NCI-H2227 (cell line): ENCODE data around the gene CYP27C1.
"Not testable (repeated sequence)": the region's sequence is repeated elsewhere in the genome, so short reads cannot be mapped to it uniquely, and the experiment has no call there.

Experiments used
- DNase-seq: peaks from one replicate; lab custom pipeline; 2025; ENCODE audit not compliant: unreplicated experiment; lab: John Stamatoyannopoulos, UW

The CYP27C1 gene

DNA sequence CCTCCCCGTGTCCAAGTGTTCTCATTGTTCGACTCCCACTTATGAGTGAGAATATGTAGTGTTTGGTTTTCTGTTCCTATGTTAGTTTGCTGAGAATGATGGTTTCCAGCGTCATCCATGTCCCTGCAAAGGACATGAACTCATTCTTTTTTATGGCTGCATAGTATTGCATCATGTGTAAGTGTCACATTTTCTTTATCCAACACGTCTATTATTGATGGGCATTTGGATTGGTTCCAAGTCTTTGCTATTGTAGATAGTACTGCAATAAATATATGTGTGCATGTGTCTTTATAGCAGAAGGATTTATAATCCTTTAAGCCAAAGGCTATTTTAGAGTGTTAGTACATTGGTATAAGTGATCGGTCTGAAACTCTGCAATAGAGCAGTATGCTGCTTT is 4.0 kb upstream of the CYP27C1 start:
- not testable (repeated sequence) for DNase-seq

DNA sequence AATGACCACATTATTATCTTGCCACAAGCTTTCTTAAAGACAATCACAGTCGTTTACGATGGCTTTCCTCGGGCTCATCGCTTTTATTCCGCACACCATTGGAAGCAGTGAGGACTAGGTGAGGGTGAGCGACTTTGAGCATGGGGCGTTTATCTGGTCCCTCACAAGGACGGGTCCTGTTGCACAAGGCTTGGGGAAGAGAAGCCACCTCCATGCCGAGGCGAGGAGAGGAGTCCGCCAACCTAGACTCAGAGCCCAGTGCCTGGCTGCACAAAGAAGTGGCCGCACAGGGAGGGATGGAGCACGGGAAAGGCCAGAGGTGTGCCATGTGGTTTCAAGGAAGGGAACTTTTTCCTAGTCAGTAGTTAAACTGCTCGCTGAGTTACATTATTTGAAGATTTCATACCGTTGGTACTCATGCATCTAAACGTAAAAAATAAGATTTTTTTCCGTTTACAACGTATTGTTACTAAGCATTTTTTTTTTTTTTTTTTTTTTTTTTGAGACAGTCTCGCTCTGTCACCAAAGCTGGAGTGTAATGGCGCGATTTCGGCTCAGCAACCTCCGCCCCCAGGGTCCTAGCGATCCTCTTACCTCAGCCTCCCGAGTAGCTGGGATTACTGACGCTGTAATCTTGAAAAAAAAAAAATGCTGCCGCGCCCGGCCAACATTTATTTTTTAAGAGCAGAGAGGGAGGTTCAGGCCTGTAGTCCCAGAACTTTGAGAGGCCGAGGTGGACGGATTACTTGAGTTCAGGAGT is 849 bp upstream of the CYP27C1 start:
- DNase-seq, result peak; percentile 35

DNA sequence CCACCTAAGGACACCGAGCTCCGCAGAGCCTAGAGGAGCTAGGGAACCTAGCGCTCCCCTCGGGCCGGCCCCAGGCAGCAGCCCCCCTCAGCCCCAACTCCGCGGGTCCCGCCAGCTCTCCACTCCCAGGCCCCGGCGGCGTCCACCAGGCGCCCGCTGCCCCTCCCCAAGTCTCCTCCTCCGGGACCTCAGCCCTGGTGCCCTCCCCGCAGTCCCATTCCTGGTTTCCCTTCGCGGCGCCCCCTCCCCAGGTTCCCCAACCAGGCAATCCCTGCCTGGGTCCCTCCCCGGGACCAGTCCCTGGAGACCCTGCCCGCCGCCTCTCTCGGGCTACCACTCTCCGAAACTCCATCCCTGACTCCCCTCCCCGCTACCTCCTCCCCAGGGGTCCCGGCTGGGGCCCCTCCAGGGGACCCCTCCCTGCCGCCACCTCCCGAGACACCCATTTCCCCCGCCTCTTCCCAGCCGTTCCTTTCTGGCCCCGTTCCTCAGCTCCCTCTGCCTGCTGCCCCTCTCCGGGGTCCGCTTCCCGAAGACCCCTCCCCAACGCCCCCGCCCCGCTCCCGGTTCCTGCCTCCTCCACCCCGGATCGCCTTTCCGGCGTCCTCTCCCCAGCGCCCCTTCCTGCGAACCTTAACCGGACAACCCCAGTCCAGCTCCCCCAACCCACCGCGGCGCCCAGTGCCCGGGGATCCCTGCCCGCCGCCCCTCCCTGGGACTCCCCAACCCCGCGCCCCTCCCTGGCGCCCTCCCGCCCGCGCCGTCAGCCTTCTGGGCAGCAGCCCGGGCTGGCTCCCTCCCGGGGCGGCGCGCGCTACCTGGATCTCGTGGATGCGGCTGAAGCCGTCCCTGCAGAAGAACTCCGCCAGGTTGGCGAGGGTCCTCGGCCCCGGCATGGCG is 678 bp downstream of the CYP27C1 start:
- no peak for DNase-seq

DNA sequence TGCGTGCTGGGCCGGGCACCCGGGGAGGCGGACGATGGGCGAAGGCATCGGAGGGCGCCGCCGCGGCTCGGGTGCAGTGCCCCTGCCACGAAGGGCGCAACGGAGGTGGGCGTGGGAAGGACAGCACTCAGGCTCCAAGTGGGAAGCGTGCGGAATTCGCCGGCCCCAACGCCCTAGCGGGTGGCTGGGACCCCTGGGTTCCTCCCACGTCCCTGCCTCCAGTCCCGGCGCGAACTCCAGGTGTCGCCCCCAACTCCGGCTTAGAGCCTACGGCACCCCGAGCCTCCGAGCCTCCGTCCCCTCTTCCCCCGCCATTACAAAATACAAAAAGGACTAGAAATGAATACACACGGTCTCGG is 1.3 kb downstream of the CYP27C1 start:
- DNase-seq, result peak; percentile 26

DNA sequence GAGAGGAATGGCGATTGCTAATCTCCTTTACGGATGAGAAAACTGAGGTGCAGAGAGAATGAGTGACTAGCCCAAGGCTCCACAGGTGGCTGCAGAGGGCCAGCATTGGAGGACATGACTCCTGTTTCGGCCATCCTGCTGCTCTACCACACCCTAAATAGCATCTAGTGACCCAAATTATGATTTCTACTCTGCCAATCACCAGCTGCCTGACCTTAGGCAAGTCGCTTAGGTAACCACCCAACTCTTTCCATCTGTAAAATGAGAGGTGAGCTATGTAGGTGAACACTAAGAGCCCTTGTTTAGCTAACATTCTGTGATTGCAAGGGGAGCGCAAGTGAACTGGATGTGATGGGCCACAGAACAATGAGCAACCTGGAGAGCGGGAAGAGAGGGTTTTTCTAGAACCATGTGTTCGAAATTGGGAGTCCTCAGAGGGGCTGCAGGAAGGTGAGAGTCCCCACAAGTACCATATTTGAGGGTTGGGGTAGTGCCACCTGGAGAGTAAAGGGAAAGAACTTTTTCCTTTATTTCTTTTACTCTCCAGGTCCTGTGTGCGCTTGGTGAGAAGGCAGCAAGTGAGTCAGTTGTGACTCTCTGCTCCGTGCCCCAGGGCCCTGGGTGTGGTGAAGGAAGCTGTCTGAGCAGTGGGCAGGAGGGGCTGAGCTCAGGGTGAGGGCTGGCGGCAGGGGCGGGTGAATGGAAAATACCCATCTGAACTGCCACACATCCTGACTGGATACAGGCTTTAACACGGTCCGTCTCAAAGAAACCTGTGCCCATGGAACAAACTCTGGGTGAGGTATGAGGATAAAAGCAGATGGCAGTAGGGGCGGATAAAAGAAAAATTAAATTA is 2.4 kb downstream of the CYP27C1 start:
- DNase-seq, result no peak

DNA sequence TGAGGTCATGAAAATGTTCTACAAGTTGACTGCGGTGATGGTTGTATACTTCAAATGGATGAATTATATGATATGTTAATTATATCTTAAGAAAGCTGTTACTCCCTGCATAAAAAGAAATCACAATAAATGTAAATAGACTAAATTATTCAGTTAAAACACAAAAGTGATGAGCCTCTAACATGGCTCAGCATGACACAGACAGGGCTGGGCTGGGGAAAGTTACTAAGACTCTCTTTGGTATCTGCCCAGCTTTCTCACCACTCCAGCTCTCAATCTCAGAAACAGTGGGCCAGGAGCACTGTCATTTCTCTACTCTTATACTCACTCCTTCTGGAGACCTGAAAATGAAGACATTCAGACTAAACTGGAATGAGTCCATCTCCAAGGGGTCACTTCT is 3.5 kb downstream of the CYP27C1 start:
- DNase-seq, result no peak

DNA sequence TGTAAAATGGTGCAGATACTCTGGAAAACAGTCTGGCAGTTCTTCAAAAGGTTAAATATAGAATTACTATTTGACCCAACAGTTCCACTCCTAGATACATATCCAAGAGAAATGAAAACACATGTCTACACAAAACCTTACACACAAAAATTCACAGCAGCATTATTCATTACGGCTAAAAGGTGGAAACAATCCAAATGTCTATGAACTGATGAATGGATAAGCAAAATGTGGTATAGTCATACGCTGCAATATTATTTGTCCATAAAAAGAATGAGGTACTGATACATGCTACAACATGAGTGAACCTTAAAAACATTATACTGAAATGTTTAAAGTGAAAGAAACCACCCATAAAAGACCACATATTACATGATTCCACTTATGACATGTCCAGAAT is 4.0 kb downstream of the CYP27C1 start:
- DNase-seq, result no peak

DNA sequence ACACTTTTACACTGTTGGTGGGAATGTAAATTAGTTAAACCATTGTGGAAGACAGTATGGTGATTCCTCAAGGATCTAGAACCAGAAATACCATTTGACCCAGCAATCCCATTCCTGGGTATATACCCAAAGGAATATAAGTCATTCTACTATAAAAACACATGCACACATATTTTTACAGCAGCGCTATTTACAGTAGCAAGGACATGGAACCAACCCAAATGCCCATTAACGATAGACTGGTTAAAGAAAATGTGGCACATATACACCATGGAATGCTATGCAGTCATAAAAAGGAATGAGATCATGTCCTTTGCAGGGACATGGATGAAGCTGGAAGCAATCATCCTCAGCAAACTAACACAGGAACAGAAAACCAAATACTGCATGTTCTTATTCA is 5.9 kb downstream of the CYP27C1 start:
- DNase-seq, result not testable (repeated sequence)

DNA sequence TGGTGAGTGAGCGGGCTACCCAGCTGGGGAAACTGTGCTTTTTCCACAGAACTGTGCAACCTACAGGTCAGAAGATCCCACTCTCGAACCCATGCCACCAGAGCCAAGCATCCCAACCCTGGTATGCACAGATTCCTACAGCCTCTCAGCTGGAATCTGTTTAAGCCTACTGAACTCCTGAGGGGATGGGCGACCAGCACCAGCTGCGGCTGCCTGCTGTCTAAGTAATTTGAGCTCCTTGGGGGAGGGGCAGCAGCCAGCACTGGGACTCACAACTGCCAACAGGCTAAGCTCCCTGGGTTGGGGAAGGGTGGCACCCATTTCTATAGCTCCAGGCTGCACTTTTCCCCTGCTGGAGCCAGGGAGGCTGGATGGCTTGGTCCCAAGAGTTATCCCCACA is 11.8 kb downstream of the CYP27C1 start:
- no peak for DNase-seq

DNA sequence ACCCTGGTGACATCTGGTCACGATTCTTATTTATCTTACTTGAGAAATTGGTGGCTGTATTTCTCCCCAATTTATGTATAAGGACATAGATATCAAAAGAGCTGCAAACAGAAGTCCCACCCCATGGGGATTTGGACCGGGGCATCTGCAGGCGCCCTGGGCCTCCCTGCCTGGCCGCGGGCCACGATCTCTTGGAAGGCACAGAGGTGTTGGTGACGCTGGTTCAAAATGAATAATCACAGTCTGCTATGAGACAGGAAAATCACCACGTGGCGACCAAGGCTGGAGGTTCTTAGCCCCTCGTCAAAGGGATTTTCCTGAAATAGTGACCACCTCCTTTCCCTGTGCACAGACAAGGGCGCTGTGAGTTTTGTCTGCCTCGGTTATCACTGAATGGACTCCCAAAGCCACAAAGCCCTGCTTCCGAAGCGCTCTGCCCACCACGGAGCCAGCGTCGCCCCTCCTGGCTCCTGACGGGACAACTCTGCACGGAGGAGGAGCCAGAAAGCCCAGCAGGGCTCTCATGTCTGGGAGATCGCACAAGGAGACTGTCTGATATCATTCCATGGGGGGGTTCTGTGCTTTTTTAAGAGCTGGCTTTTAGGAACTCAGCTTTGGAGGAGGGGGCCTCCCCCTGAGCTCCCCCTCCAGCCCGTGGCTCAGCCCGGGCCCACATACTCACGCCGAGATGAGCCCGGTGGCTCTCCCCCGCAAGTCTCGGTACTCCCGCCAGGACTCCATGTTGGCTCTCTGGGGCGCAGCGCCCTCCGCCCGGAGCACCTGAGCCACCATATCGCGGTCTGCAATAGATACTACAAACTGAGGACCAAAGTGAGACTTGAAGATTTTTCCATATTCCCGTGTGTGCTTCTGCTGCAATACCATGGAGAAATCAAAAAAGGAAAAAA is 14.6 kb downstream of the CYP27C1 start:
- DNase-seq, result peak; percentile 62

DNA sequence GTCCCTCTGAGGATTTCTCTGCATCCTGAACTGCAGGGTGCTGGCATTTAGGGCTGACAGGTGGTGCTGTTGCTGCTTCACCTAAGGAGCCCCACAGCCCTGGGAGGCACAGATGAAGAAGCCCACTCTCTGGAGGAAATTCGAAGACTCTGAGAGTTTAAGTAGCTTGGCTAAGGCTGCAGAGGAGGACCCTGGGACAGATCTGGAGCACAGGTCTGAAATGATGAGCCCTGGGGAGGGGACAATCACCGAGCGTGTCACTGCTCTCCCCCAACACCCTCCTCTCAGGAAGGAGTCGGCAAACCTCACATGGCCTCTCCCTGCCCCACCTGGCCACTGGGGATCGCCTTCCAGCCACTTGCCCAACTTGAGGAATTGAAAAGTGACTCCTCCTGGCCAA is 18.6 kb downstream of the CYP27C1 start:
- DNase-seq, result no peak

DNA sequence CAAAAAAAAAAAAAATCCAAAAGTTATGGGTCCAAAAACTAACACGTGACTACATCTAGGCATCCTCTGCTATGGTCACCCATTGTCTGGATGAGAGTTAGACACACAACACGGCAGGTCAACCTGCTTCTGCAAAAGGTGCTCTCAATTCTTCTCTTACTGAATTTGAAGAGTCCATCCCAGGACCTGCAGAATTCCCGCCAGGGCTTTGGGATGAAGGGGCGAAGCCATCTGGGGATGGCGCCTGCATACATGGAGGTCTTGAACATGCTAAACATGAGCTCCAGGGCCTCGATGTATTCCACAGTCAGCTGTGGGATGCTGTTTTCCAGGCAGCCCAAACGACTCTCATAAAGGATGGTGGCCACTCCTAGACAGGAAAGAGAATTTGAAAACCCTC is 19.1 kb downstream of the CYP27C1 start:
- DNase-seq, result no peak

DNA sequence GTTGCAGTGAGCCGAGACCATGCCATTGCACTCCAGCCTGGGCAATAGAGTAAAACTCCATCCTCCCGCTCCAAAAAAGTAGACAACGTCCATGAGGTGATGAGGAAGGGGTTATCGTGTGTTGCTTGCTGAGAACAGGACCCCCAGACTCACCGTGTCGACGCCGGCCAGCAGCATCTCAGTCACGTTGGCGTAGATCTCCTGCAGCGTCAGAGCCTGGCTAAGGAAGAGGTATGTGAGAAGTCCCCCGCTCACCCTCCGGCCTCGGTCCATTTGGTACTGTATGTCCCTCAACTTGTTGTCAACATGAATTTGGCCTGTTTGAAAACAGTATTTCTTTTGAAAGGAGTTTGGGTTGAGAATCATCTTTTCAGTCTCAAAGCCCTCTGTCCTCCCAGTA is 20.9 kb downstream of the CYP27C1 start:
- DNase-seq, result no peak

DNA sequence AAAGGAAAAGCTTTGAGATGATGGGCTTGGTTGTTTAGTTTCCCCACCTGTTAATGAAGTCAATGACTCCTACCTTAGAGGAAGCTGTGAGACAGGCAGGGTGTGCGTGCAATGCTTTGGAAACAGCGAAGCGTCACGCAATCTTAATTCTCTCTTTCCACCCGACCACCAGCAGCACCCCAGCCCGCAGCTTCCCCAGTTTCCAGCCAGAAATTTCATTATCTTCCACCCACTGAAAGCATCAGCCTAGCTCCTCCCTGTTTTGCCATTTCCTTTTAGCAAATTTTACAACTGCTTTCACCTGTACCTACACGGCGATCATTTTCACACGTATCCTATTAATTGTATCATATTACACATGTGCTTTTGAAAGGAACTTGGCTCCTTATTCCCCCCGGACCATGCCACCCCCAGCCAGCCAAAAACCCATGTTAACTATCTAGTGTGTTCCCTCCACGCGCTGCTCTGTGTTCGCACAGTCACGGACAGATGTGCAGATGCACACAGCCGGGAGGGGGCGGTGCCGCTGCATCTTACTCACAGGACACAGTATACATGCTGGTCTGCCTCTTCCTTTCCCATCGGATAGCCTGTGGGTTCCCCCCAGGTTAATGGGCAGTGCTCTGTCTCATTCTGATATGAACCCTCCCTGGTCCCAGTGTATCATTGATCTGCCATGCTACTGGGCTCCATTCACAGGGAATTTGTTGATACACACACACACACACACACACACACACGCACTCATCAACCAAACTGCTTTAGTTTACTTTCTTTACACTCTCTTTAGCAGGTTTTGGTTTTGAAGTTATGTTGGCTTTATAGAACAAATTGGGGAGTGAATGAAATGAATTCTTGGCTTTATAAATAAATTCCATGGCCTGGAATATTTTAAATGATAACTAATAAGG is 22.4 kb downstream of the CYP27C1 start:
- DNase-seq, result peak; percentile 84

DNA sequence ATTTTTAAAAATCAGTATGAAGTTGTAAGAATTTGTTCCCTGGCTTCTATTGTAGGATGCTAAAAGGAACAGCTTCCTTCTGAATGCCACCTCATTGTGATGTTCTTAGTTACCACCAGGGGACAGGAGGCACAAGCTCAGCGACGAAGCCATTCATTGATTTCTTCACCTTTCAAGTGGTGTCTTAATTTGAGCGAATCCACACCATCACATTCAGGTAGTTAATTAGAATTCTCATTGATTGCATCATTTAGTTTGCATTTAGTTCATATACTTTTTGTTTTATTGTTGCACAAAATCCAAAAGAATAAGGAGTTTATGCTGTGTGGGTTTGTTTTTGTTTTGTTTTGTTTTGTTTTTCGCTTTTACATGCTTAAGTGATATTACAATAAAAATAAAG is 23.1 kb downstream of the CYP27C1 start:
- DNase-seq, result peak; percentile 50

DNA sequence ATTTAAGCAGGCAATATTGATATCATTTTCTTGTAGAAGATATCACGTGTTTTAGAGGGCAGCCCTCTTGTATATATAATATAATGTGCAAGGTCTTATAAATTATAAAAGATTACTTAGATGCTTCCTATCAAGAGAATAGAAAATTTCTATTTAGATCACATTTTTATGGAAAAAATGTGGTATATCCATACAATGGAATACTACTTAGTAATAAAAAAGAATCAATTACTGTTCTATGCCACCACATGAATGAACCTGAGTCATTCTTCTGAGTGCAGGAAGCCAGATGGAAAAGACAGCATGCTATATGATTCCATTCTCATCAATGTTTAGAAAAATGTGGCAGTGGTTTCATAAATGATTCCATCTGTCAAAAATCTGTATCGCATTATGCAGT is 23.6 kb downstream of the CYP27C1 start:
- no peak for DNase-seq

DNA sequence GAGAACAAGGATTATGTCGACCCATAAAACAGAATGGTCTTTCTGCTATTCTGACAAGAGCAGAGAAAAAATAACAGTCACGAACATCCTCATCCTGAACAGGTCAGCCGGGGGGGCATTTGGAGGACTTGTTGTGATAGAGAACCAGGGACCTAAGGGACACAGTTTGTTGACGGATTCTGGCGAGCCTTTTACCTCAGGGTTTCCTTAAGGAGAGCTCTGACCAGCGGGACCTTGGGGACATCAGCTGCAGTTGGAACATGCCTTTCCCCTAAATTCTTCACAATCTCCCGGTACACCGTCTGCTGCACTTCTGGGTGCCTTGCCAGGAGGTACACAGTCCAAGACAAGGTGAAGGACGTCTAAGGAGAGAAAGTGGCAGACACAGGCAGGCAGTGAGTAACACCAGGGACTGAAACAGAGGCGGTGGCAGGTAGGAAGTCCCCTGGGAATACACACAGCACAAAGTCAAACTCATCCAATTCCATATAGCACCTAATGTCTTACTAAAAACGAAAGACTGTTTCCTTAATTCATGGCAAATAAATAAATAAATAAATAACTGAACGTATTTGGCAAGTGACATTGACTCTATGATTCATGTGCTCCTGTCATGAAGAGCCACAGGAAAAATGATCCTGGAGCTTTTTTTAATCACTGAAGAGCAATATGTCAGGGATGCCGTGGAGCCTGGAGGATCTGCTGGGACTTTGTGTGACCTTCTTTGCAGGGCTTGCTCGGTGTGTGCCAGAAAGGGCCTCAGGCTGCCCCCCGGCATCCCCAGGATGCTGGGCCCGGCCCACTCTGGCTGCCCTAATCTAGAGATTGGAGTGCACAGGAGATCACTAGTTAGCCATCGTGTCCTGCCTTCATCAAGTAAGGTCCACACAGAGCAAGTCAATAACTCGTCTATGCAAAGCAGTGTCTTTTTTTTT is 24.7 kb downstream of the CYP27C1 start:
- no peak for DNase-seq

DNA sequence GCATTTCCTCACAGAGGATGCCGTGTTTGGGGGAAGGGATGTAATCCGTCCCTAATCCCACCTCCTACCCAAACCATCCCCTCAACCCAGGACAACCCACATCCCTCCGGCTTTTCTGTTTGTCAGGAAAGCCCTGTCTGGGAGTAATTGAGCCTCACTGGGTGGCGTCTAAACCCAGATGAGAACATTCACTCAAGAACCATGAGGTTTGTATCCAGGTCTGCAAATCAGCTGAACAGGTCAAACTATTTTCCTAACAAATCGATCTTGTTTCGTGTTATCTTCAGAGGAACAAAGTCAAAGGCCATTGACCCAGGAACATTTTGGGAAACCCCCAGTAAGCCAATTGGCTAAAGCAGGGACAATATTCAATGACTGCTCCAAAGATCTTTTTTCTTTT is 25.7 kb downstream of the CYP27C1 start:
- no peak for DNase-seq

DNA sequence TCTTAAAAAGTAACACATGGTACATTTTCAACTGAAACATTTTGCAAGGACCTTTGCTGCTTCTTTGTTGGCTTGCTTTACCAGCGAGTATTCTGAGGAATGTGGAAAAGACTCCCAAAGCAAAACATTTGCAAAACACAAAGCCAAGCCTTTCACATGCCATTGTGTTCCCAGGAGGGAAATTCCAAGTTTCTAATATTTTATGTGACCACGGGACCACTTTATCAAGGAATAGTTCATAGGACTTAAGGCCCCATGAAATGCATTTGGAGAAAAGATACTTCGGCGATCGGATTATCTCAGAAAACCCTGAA is 26.2 kb downstream of the CYP27C1 start:
- no peak for DNase-seq
